SK-N-SH treated with all-trans-retinoic acid at 6 μM for 48 hours (cell line): Measurements from ENCODE around the gene SP3.

Experiments used
- ATAC-seq: fragments of 200-7000 bp; cut with Tn5 transposase; 3 replicates; pipeline ENCODE4 v1.9.1; 2020; ENCODE audit warnings: mild to moderate bottlenecking, moderate library complexity
- ARNTL ChIP-seq: fragments of 450-650 bp; formaldehyde crosslinking; IDR thresholded peaks from 2 replicates; pipeline ENCODE4 v1.5.0; 2020; ENCODE audit warnings: low read depth, mild to moderate bottlenecking, moderate library complexity, borderline replicate concordance
- BACH2 ChIP-seq: fragments of 250-450 bp; sonication (Bioruptor Pico); IDR thresholded peaks from 2 replicates; pipeline ENCODE4 v1.9.0; 2021; ENCODE audit warnings: mild to moderate bottlenecking, borderline replicate concordance
- CSDC2 ChIP-seq: fragments of 250-450 bp; sonication (Bioruptor Pico); IDR thresholded peaks from 2 replicates; pipeline ENCODE4 v1.5.0; 2020; ENCODE audit warnings: mild to moderate bottlenecking, moderate library complexity
- CSRNP3 ChIP-seq: fragments of 250-450 bp; sonication (Bioruptor Pico); IDR thresholded peaks from 2 replicates; pipeline ENCODE4 v1.5.1; 2021; ENCODE audit warnings: mild to moderate bottlenecking, moderate library complexity
- ESRRG ChIP-seq: fragments of 250-450 bp; sonication (Bioruptor Pico); IDR thresholded peaks from 2 replicates; pipeline ENCODE4 v1.6.1; 2021; ENCODE audit warnings: mild to moderate bottlenecking
- ISL1 ChIP-seq: fragments of 250-450 bp; sonication (Bioruptor Pico); IDR thresholded peaks from 2 replicates; pipeline ENCODE4 v2.1.2; 2022; ENCODE audit warnings: mild to moderate bottlenecking, moderate library complexity
- OSR1 ChIP-seq: fragments of 250-450 bp; sonication (Bioruptor Pico); IDR thresholded peaks from 2 replicates; pipeline ENCODE4 v1.8.0; 2022; ENCODE audit warnings: moderate library complexity, mild to moderate bottlenecking, inconsistent platforms
- PATZ1 ChIP-seq: fragments of 250-450 bp; sonication (Bioruptor Pico); IDR thresholded peaks from 2 replicates; pipeline ENCODE4 v1.8.0; 2020; ENCODE audit warnings: mild to moderate bottlenecking, moderate library complexity, borderline replicate concordance
- POU6F1 ChIP-seq: fragments of 250-450 bp; sonication (Bioruptor Pico); IDR thresholded peaks from 2 replicates; pipeline ENCODE4 v1.8.0; 2021; ENCODE audit warnings: low read depth, mild to moderate bottlenecking, moderate library complexity, borderline replicate concordance
- PPARA ChIP-seq: fragments of 250-450 bp; sonication (Bioruptor Pico); IDR thresholded peaks from 2 replicates; pipeline ENCODE4 v1.5.0; 2020; ENCODE audit warnings: mild to moderate bottlenecking, borderline replicate concordance
- RARB ChIP-seq: fragments of 250-450 bp; sonication (Bioruptor Pico); IDR thresholded peaks from 2 replicates; pipeline ENCODE4 v1.8.0; 2021; ENCODE audit warnings: mild to moderate bottlenecking, moderate library complexity
- SNAI2 ChIP-seq: fragments of 250-450 bp; sonication (Bioruptor Pico); IDR thresholded peaks from 2 replicates; pipeline ENCODE4 v1.5.0; 2020; ENCODE audit warnings: mild to moderate bottlenecking, moderate library complexity
- TCF4 ChIP-seq: fragments of 250-450 bp; sonication (Bioruptor Pico); IDR thresholded peaks from 2 replicates; pipeline ENCODE4 v1.8.0; 2021; ENCODE audit warnings: mild to moderate bottlenecking, moderate library complexity, borderline replicate concordance
- TOX ChIP-seq: fragments of 250-450 bp; sonication (Bioruptor Pico); IDR thresholded peaks from 2 replicates; pipeline ENCODE4 v1.8.0; 2021; ENCODE audit warnings: mild to moderate bottlenecking, moderate library complexity, borderline replicate concordance
- TSHZ2 ChIP-seq: fragments of 250-450 bp; sonication (Bioruptor Pico); IDR thresholded peaks from 2 replicates; pipeline ENCODE4 v1.5.0; 2020; ENCODE audit warnings: mild to moderate bottlenecking, moderate library complexity
- ZC3H10 ChIP-seq: fragments of 250-450 bp; sonication (Bioruptor Pico); IDR thresholded peaks from 2 replicates; pipeline ENCODE4 v1.5.1; 2021; ENCODE audit warnings: mild to moderate bottlenecking, moderate library complexity
- ZFP3 ChIP-seq: fragments of 250-450 bp; sonication (Bioruptor Pico); IDR thresholded peaks from 2 replicates; pipeline ENCODE4 v1.5.0; 2020; ENCODE audit warnings: mild to moderate bottlenecking, moderate library complexity
- ZFP30 ChIP-seq: fragments of 450-650 bp; formaldehyde crosslinking; IDR thresholded peaks from 2 replicates; pipeline ENCODE4 v1.5.0; 2022; ENCODE audit warnings: mild to moderate bottlenecking, moderate library complexity
- ZNF565 ChIP-seq: fragments of 450-650 bp; formaldehyde crosslinking; conservative IDR thresholded peaks from 2 replicates; pipeline ENCODE4 v1.5.0; 2020; ENCODE audit warnings: low read depth, mild to moderate bottlenecking, moderate library complexity
- ZNF70 ChIP-seq: fragments of 450-650 bp; formaldehyde crosslinking; IDR thresholded peaks from 2 replicates; pipeline ENCODE4 v1.5.0; 2020; ENCODE audit warnings: mild to moderate bottlenecking, moderate library complexity
- ZNF8 ChIP-seq: fragments of 450-650 bp; formaldehyde crosslinking; IDR thresholded peaks from 2 replicates; pipeline ENCODE4 v1.5.0; 2020; ENCODE audit warnings: mild to moderate bottlenecking, moderate library complexity

SP3 gene

GRCh38 chr2:173943738-173944137, 21.4 kb downstream of the SP3 start:
- ATAC-seq: no peak
- TF ChIP-seq ISL1 (CRISPR knock-in tag) (no peak), TCF4 (no peak), POU6F1 (CRISPR knock-in tag) (no peak), PPARA (CRISPR knock-in tag) (no peak), ZFP30 (no peak), RARB (CRISPR knock-in tag) (no peak), BACH2 (no peak), CSDC2 (CRISPR knock-in tag) (no peak), SNAI2 (no peak), TOX (no peak), ARNTL (CRISPR knock-in tag) (no peak), ZNF70 (no peak)
- TF ChIP-seq, all 23 proteins: peak for 0

GRCh38 chr2:173942861-173943523, 22.2 kb downstream of the SP3 start:
- no peak for ATAC-seq
- TF ChIP-seq ESRRG (CRISPR knock-in tag) (no peak), PATZ1 (no peak), ZFP3 (CRISPR knock-in tag) (no peak), TOX (no peak), TSHZ2 (no peak), OSR1 (CRISPR knock-in tag) (no peak)

- no peak for ATAC-seq
- TF ChIP-seq CSRNP3 (CRISPR knock-in tag): no peak
- no peak for TF ChIP-seq CSDC2 (CRISPR knock-in tag)
- no peak for TF ChIP-seq ISL1 (CRISPR knock-in tag)
- TF ChIP-seq BACH2: no peak
- TF ChIP-seq ZNF565 (CRISPR knock-in tag): no peak
- no peak for TF ChIP-seq ZC3H10 (CRISPR knock-in tag)
- no peak for TF ChIP-seq ARNTL (CRISPR knock-in tag)
- no peak for TF ChIP-seq ZNF8 (CRISPR knock-in tag)
- TF ChIP-seq TOX: no peak
- TF ChIP-seq OSR1 (CRISPR knock-in tag): no peak
- no peak for TF ChIP-seq ZNF70
- TF ChIP-seq PPARA (CRISPR knock-in tag): no peak
- no peak for TF ChIP-seq TCF4
- TF ChIP-seq TSHZ2: no peak
- no peak for TF ChIP-seq POU6F1 (CRISPR knock-in tag)
- no peak for TF ChIP-seq ZFP3 (CRISPR knock-in tag)
Observed at GRCh38 chr2:173941567-173941966, 23.6 kb downstream of the SP3 start.
